22Rv1 (cell line): ENCODE measurements around the gene CEP63.
"Not testable (repeated sequence)": the region's sequence is repeated elsewhere in the genome, so short reads cannot be mapped to it uniquely, and the experiment has no call there.

ENCODE experiments used
- H3K27ac ChIP-seq: fragments of 450-650 bp; 2 replicates; pipeline ENCODE4 v1.5.1; 2017
- CTCF ChIP-seq: fragments of 450-650 bp; IDR thresholded peaks from 2 replicates; pipeline ENCODE4 v1.5.1; 2017; ENCODE audit warnings: mild to moderate bottlenecking
- ZFX ChIP-seq: fragments of 450-650 bp; IDR thresholded peaks from 2 replicates; pipeline ENCODE4 v1.6.1; 2017; ENCODE audit warnings: antibody characterized with exemption, borderline replicate concordance

Gene CEP63

GRCh38 chr3:134527538-134528186, 41.8 kb downstream of the CEP63 start:
- TF ChIP-seq CTCF (no peak), ZFX (no peak)
- no peak overlapping the region for H3K27ac ChIP-seq

- H3K27ac ChIP-seq, result no peak overlapping the region
- no peak for TF ChIP-seq ZFX
- no peak for TF ChIP-seq CTCF
Observed at GRCh38 chr3:134533493-134533892, 47.6 kb downstream of the CEP63 start.

- TF ChIP-seq CTCF, result no peak
- TF ChIP-seq ZFX, result no peak
- H3K27ac ChIP-seq, result no peak overlapping the region
Observed at GRCh38 chr3:134535186-134535970, 49.5 kb downstream of the CEP63 start.

GRCh38 chr3:134536781-134537180, 50.9 kb downstream of the CEP63 start:
- no peak overlapping the region for H3K27ac ChIP-seq
- TF ChIP-seq ZFX, result no peak
- no peak for TF ChIP-seq CTCF

- no peak overlapping the region for H3K27ac ChIP-seq
- TF ChIP-seq CTCF, result no peak
- no peak for TF ChIP-seq ZFX
Observed at GRCh38 chr3:134542287-134542958, 56.6 kb downstream of the CEP63 start.

GRCh38 chr3:134543113-134543512, 57.3 kb downstream of the CEP63 start:
- TF ChIP-seq CTCF, result no peak
- TF ChIP-seq ZFX, result no peak
- H3K27ac ChIP-seq, result no peak overlapping the region

GRCh38 chr3:134544316-134544715, 58.5 kb downstream of the CEP63 start:
- H3K27ac ChIP-seq, result no peak overlapping the region
- TF ChIP-seq CTCF (no peak), ZFX (no peak)

- H3K27ac ChIP-seq, result not testable (repeated sequence)
Observed at GRCh38 chr3:134544783-134545182, 58.9 kb downstream of the CEP63 start.
